ENCODE measurements around the gene GJA5. TPM values are rescaled to one million over a fixed set of nuclear protein-coding genes. Genes with fewer than 3 reads are reported as not detected.

The GJA5 gene
- total RNA-seq, 1 experiment from 2014 or later = not detected

- ChIA-PET POLR2A (no interaction called here), RAD21 (ENCODE audit: low non-redundant PET in 1 of 2, low total read pairs in 2 of 2, uncharacterized antibody in 2 of 2, unreplicated experiment in 2 of 2) (no interaction called here), CTCF (no interaction called here)
- no peak overlapping the region for H3K4me3 ChIP-seq (replicated peaks in 1 of 2; ENCODE audit: low read depth in 1 of 2, low read length in 2 of 2)
- H3K9me2 ChIP-seq (ENCODE audit: insufficient read depth) = no peaks in the 10 kb centered on the region
- intact Hi-C loops (cut with micrococcal nuclease) = no loop called here
- ATAC-seq (no peak), DNase-seq (ENCODE audit: low read depth, low spot score) (no peak)
- H3K9me3 ChIP-seq (ENCODE audit: control insufficient read depth in 1 of 2, insufficient read depth in 1 of 2, low read depth in 1 of 2, low read length in 2 of 2) = no peaks in the 10 kb centered on the region
- H3K4me2 ChIP-seq (ENCODE audit: low read length) = no peak overlapping the region
- no peaks in the 10 kb centered on the region for H4K20me1 ChIP-seq (ENCODE audit: insufficient read depth)
- TF ChIP-seq POLR2AphosphoS5 (IDR thresholded peaks at IDR 0.05; ENCODE audit: low read depth, low read length) (no peak), YY1 (IDR thresholded peaks at IDR 0.05; ENCODE audit: extremely low read depth, insufficient replicate concordance, low read depth, low read length) (no peak)
- no peaks in the 10 kb centered on the region for H3K27me3 ChIP-seq (ENCODE audit: insufficient read depth, low read length)
- H3K79me2 ChIP-seq (ENCODE audit: insufficient read depth, low read length) = no peaks in the 10 kb centered on the region
- no peak overlapping the region for H3K27ac ChIP-seq (ENCODE audit: low read depth, low read length)
- no peaks in the 10 kb centered on the region for H3K36me3 ChIP-seq (ENCODE audit: control insufficient read depth in 1 of 2, insufficient read depth in 2 of 2, low read length in 2 of 2)
- BruUV-seq (replicated peaks) = no TSS peak
- H2AFZ ChIP-seq (ENCODE audit: low read depth, low read length, poor library complexity, severe bottlenecking) = no peak overlapping the region
- no peak overlapping the region for H3K9ac ChIP-seq (ENCODE audit: low read length)
- H3K4me1 ChIP-seq (ENCODE audit: control insufficient read depth in 1 of 2, insufficient read depth in 2 of 2, low read length in 2 of 2) = no peaks in the 10 kb centered on the region
These were observed 40.4 kb upstream of the GJA5 start for GRCh38 chr1:147800804-147801203.

GRCh38 chr1:147798731-147799130 is 38.3 kb upstream of the GJA5 start:
- intact Hi-C loops (cut with micrococcal nuclease) = no loop called here
- Histone ChIP-seq H3K9me2 (ENCODE audit: insufficient read depth) (no peaks in the 10 kb centered on the region), H3K27ac (ENCODE audit: low read depth, low read length) (no peak overlapping the region), H3K4me1 (ENCODE audit: control insufficient read depth in 1 of 2, insufficient read depth in 2 of 2, low read length in 2 of 2) (no peaks in the 10 kb centered on the region), H3K9me3 (ENCODE audit: control insufficient read depth in 1 of 2, insufficient read depth in 1 of 2, low read depth in 1 of 2, low read length in 2 of 2) (no peaks in the 10 kb centered on the region), H2AFZ (ENCODE audit: low read depth, low read length, poor library complexity, severe bottlenecking) (no peak overlapping the region), H3K4me2 (ENCODE audit: low read length) (no peak overlapping the region), H4K20me1 (ENCODE audit: insufficient read depth) (no peaks in the 10 kb centered on the region), H3K27me3 (ENCODE audit: insufficient read depth, low read length) (no peaks in the 10 kb centered on the region), H3K4me3 (replicated peaks in 1 of 2; ENCODE audit: low read depth in 1 of 2, low read length in 2 of 2) (no peak overlapping the region), H3K9ac (ENCODE audit: low read length) (no peak overlapping the region), H3K79me2 (ENCODE audit: insufficient read depth, low read length) (no peaks in the 10 kb centered on the region), H3K36me3 (ENCODE audit: control insufficient read depth in 1 of 2, insufficient read depth in 2 of 2, low read length in 2 of 2) (no peaks in the 10 kb centered on the region)
- ATAC-seq = no peak
- no peak for DNase-seq (ENCODE audit: low read depth, low spot score)
- ChIA-PET RAD21 (ENCODE audit: low non-redundant PET in 1 of 2, low total read pairs in 2 of 2, uncharacterized antibody in 2 of 2, unreplicated experiment in 2 of 2) (no interaction called here), CTCF (no interaction called here), POLR2A (no interaction called here)
- no TSS peak for BruUV-seq (replicated peaks)
- TF ChIP-seq ZFX (IDR thresholded peaks at IDR 0.05) (no peak), CEBPB (IDR thresholded peaks at IDR 0.05; ENCODE audit: low read depth) (no peak), EZH2 (IDR thresholded peaks at IDR 0.05) (no peak), YY1 (IDR thresholded peaks at IDR 0.05; ENCODE audit: extremely low read depth, insufficient replicate concordance, low read depth, low read length) (no peak), POLR2A (IDR thresholded peaks at IDR 0.05; ENCODE audit: borderline replicate concordance, extremely low read depth, insufficient read depth, insufficient read length) (no peak), CBX3 (IDR thresholded peaks at IDR 0.05; ENCODE audit: low read depth) (no peak), CTCF (IDR thresholded peaks at IDR 0.05 in 2 of 3, conservative IDR thresholded peaks at IDR 0.05 in 1 of 3; ENCODE audit: borderline replicate concordance in 1 of 3, insufficient read depth in 1 of 3, low read depth in 2 of 3, low read length in 2 of 3) (no peak)
